ENCODE measurements around the gene MALRD1.

GRCh38 chr10:19483421-19483820 is 434.8 kb downstream of the MALRD1 start:
- TF ChIP-seq EZH2 (IDR thresholded peaks at IDR 0.05) (no peak), CTCF (IDR thresholded peaks at IDR 0.05) (no peak), EZH2phosphoT487 (IDR thresholded peaks at IDR 0.05) (no peak)

Data from neural progenitor cell (in vitro differentiated cells).